NCI-H1694 (cell line): ENCODE results near the gene KCNMA1.
"Not testable (repeated sequence)": the region's sequence is repeated elsewhere in the genome, so short reads cannot be mapped to it uniquely, and the experiment has no call there.

ENCODE experiments used
- DNase-seq: peaks from one replicate; lab custom pipeline; 2025; lab: John Stamatoyannopoulos, UW

The KCNMA1 gene

GRCh38 chr10:77363210-77363609 is 274.4 kb downstream of the KCNMA1 start:
- no peak for DNase-seq

GRCh38 chr10:77361831-77362230 is 275.8 kb downstream of the KCNMA1 start:
- DNase-seq, result no peak

GRCh38 chr10:77361426-77361825 is 276.2 kb downstream of the KCNMA1 start:
- no peak for DNase-seq

GRCh38 chr10:77360835-77361234 is 276.8 kb downstream of the KCNMA1 start:
- DNase-seq, result no peak

- DNase-seq, result no peak
These were observed 277.6 kb downstream of the KCNMA1 start for GRCh38 chr10:77359950-77360520.

GRCh38 chr10:77359287-77359691 is 278.3 kb downstream of the KCNMA1 start:
- peak; percentile 80 for DNase-seq

GRCh38 chr10:77358656-77359055 is 279.0 kb downstream of the KCNMA1 start:
- no peak for DNase-seq

GRCh38 chr10:77357611-77358310 is 279.8 kb downstream of the KCNMA1 start:
- DNase-seq, result no peak

- DNase-seq, result no peak
These were observed 280.4 kb downstream of the KCNMA1 start for GRCh38 chr10:77357185-77357584.

- DNase-seq, result no peak
These were observed 281.8 kb downstream of the KCNMA1 start for GRCh38 chr10:77355844-77356243.

GRCh38 chr10:77351386-77351785 is 286.2 kb downstream of the KCNMA1 start:
- no peak for DNase-seq

GRCh38 chr10:77350711-77351119 is 286.9 kb downstream of the KCNMA1 start:
- no peak for DNase-seq

- DNase-seq, result no peak
These were observed 287.5 kb downstream of the KCNMA1 start for GRCh38 chr10:77350134-77350533.

- no peak for DNase-seq
These were observed 288.4 kb downstream of the KCNMA1 start for GRCh38 chr10:77349226-77349625.

GRCh38 chr10:77348751-77349150 is 288.9 kb downstream of the KCNMA1 start:
- no peak for DNase-seq

- DNase-seq, result no peak
These were observed 289.5 kb downstream of the KCNMA1 start for GRCh38 chr10:77348082-77348481.

- no peak for DNase-seq
These were observed 290.6 kb downstream of the KCNMA1 start for GRCh38 chr10:77347052-77347451.

GRCh38 chr10:77341055-77341454 is 296.6 kb downstream of the KCNMA1 start:
- no peak for DNase-seq

GRCh38 chr10:77339872-77340271 is 297.7 kb downstream of the KCNMA1 start:
- DNase-seq, result not testable (repeated sequence)

- DNase-seq, result no peak
These were observed 298.4 kb downstream of the KCNMA1 start for GRCh38 chr10:77339166-77339565.

GRCh38 chr10:77338143-77338542 is 299.5 kb downstream of the KCNMA1 start:
- DNase-seq, result no peak

- DNase-seq, result no peak
These were observed 303.1 kb downstream of the KCNMA1 start for GRCh38 chr10:77334501-77334900.

- no peak for DNase-seq
These were observed 303.8 kb downstream of the KCNMA1 start for GRCh38 chr10:77333610-77334340.
